HepG2 (cell line): Measurements from ENCODE around the gene C19orf44. TPM values are rescaled to one million over a fixed set of nuclear protein-coding genes. Genes with fewer than 3 reads are reported as not detected.

Experiments
- CTCF ChIP-seq: sonication (generic); formaldehyde crosslinking; IDR thresholded peaks from 2 replicates; pipeline ENCODE4 v1.5.0; 2020; ENCODE audit warnings: mild to moderate bottlenecking, missing genetic modification reagents, moderate library complexity
- ELF3 ChIP-seq: IDR thresholded peaks from 2 replicates; pipeline ENCODE4 v1.6.1; 2016; ENCODE audit warnings: missing genetic modification reagents, missing compliant biosample characterization
- EZH2 ChIP-seq: conservative IDR thresholded peaks from 2 replicates; pipeline ENCODE4 v1.6.1; 2012; ENCODE audit warnings: mild to moderate bottlenecking, low read depth, low read length, moderate library complexity
- FOXC1 ChIP-seq: sonication (generic); formaldehyde crosslinking; IDR thresholded peaks from 2 replicates; pipeline ENCODE4 v1.8.0; 2022; ENCODE audit warnings: mild to moderate bottlenecking, missing genetic modification reagents, borderline replicate concordance
- HNRNPK ChIP-seq: fragments of 200-400 bp; formaldehyde crosslinking; IDR thresholded peaks from 2 replicates; pipeline ENCODE4 v1.6.1; 2018; ENCODE audit warnings: low read length, low read depth, moderate library complexity, mild to moderate bottlenecking; ENCODE audit not compliant: poor library complexity, severe bottlenecking
- HNRNPL ChIP-seq: fragments of 200-400 bp; formaldehyde crosslinking; IDR thresholded peaks from 2 replicates; pipeline ENCODE4 v1.6.1; 2017; ENCODE audit warnings: mild to moderate bottlenecking, low read depth, low read length
- KAT8 ChIP-seq: IDR thresholded peaks from 2 replicates; pipeline ENCODE4 v1.6.1; 2016; ENCODE audit warnings: missing genetic modification reagents, missing compliant biosample characterization
- KMT2B ChIP-seq: IDR thresholded peaks from 2 replicates; pipeline ENCODE4 v1.6.1; 2016; ENCODE audit warnings: missing genetic modification reagents, missing compliant biosample characterization
- PLRG1 ChIP-seq: fragments of 450-650 bp; conservative IDR thresholded peaks from 2 replicates; pipeline ENCODE4 v1.6.1; 2016
- POLR2AphosphoS5 ChIP-seq: IDR thresholded peaks from 2 replicates; pipeline ENCODE4 v1.6.1; 2012; ENCODE audit warnings: low read depth, low read length
- POLR2G ChIP-seq: fragments of 200-400 bp; formaldehyde crosslinking; IDR thresholded peaks from 2 replicates; pipeline ENCODE4 v1.6.1; 2018; ENCODE audit warnings: mild to moderate bottlenecking, low read depth, low read length, moderate library complexity
- RARA ChIP-seq: IDR thresholded peaks from 2 replicates; pipeline ENCODE4 v1.6.1; 2016; ENCODE audit warnings: missing genetic modification reagents, missing compliant biosample characterization
- RBFOX2 ChIP-seq: fragments of 200-400 bp; formaldehyde crosslinking; IDR thresholded peaks from 2 replicates; pipeline ENCODE4 v1.6.1; 2017; ENCODE audit warnings: low read depth, mild to moderate bottlenecking, low read length
- THAP11 ChIP-seq: IDR thresholded peaks from 2 replicates; pipeline ENCODE4 v1.6.1; 2016; ENCODE audit warnings: missing biosample characterization, missing genetic modification reagents
- U2AF2 ChIP-seq: fragments of 200-400 bp; formaldehyde crosslinking; IDR thresholded peaks from 2 replicates; pipeline ENCODE4 v1.6.1; 2017; ENCODE audit warnings: low read depth, mild to moderate bottlenecking, low read length
- ZBTB25 ChIP-seq: IDR thresholded peaks from 2 replicates; pipeline ENCODE4 v1.6.1; 2018; ENCODE audit warnings: missing genetic modification reagents
- ZBTB26 ChIP-seq: IDR thresholded peaks from 2 replicates; pipeline ENCODE4 v1.6.1; 2016; ENCODE audit warnings: missing compliant biosample characterization, missing genetic modification reagents, borderline replicate concordance
- ZFP62 ChIP-seq: sonication (generic); formaldehyde crosslinking; IDR thresholded peaks from 2 replicates; pipeline ENCODE4 v1.4.0; 2020; ENCODE audit warnings: missing genetic modification reagents
- ZMYM3 ChIP-seq: sonication (generic); formaldehyde crosslinking; IDR thresholded peaks from 2 replicates; pipeline ENCODE4 v1.5.1; 2020; ENCODE audit warnings: mild to moderate bottlenecking, missing genetic modification reagents
- ZNF558 ChIP-seq: sonication (generic); formaldehyde crosslinking; IDR thresholded peaks from 2 replicates; pipeline ENCODE4 v1.9.0; 2022; ENCODE audit warnings: mild to moderate bottlenecking, missing genetic modification reagents, borderline replicate concordance
- ZNF598 ChIP-seq: sonication (generic); formaldehyde crosslinking; IDR thresholded peaks from 2 replicates; pipeline ENCODE4 v1.5.1; 2020; ENCODE audit warnings: mild to moderate bottlenecking, missing genetic modification reagents, borderline replicate concordance
- ZNF674 ChIP-seq: sonication (generic); formaldehyde crosslinking; IDR thresholded peaks from 2 replicates; pipeline ENCODE4 v1.5.0; 2020; ENCODE audit warnings: low read depth, mild to moderate bottlenecking, missing genetic modification reagents
- ZNF766 ChIP-seq: sonication (generic); formaldehyde crosslinking; IDR thresholded peaks from 2 replicates; pipeline ENCODE4 v1.5.0; 2020; ENCODE audit warnings: missing genetic modification reagents, borderline replicate concordance
- ZNF772 ChIP-seq: sonication (generic); formaldehyde crosslinking; IDR thresholded peaks from 2 replicates; pipeline ENCODE4 v1.5.0; 2020; ENCODE audit warnings: mild to moderate bottlenecking, missing genetic modification reagents
- ZSCAN29 ChIP-seq: sonication (generic); formaldehyde crosslinking; conservative IDR thresholded peaks from 2 replicates; pipeline ENCODE4 v1.4.0; 2020; ENCODE audit warnings: mild to moderate bottlenecking, missing genetic modification reagents
- polyA plus RNA-seq, 8 experiments: library from polyadenylated mRNA; depleted of rRNA in 3 of 8; stranded (reverse) in 7 of 8; unstranded in 1 of 8; fragments of >200 nt; fragmentation: Illumina TruSeq in 4 of 8; extraction: Trizol in 4 of 8; gene quantifications; 2 replicates each; pipeline versions ENCODE4 v1.2.1 to v1.2.3, GENCODE V29; 2011 to 2016; ENCODE audit warnings: low read depth in 4 of 8, missing spikeins in 1 of 8, mixed read lengths in 1 of 8; ENCODE audit not compliant: insufficient read depth in 1 of 8
- total RNA-seq, 5 experiments: library from RNA; depleted of rRNA; stranded (reverse); fragments of >200 nt; fragmentation: Illumina TruSeq; extraction: Trizol; gene quantifications; 2 replicates each; pipeline ENCODE4 v1.2.3, GENCODE V29; 2016; ENCODE audit warnings: low read depth in 1 of 5

C19orf44 gene
- total and polyA plus RNA-seq, 2 of the 13 experiments (the other 11 are each of a cell fraction or from before 2014, with no cell fraction given), result 3.2 to 4.3 TPM

- TF ChIP-seq ZBTB25 (CRISPR knock-in tag) (peak; percentile 71; the same call in 1 of the 2 replicates), ZSCAN29 (CRISPR knock-in tag) (no peak; the same call in 1 of the 2 replicates), EZH2 (no peak), THAP11 (CRISPR knock-in tag) (peak; percentile 99), POLR2AphosphoS5 (peak; percentile 52; the same call in 1 of the 2 replicates), ELF3 (CRISPR knock-in tag) (peak; percentile 51; the same call in 1 of the 2 replicates), POLR2G (peak; percentile 60; the same call in 1 of the 2 replicates), ZFP62 (CRISPR knock-in tag) (no peak; the same call in 1 of the 2 replicates), ZNF674 (CRISPR knock-in tag) (no peak), HNRNPL (no peak), PLRG1 (no peak), KAT8 (CRISPR knock-in tag) (peak; percentile 90), CTCF (peak; percentile 34), ZNF766 (CRISPR knock-in tag) (peak; percentile 42; the same call in 1 of the 2 replicates), HNRNPK (peak; percentile 36), KMT2B (peak; percentile 64; the same call in 1 of the 2 replicates), ZNF558 (CRISPR knock-in tag) (no peak), ZMYM3 (CRISPR knock-in tag) (no peak; the same call in 1 of the 2 replicates), FOXC1 (CRISPR knock-in tag) (no peak; the same call in 1 of the 2 replicates), ZBTB26 (CRISPR knock-in tag) (0 out of 2 replicates have a peak, but pooled peaks have one; percentile 35), ZNF772 (CRISPR knock-in tag) (no peak; the same call in 1 of the 2 replicates), RARA (CRISPR knock-in tag) (no peak), RBFOX2 (peak; percentile 70), ZNF598 (CRISPR knock-in tag) (peak; percentile 40; the same call in 1 of the 2 replicates), U2AF2 (no peak)
These were observed at the start of gene C19orf44, which contains the start of gene CALR3 (continued) for GRCh38 chr19:16495982-16496612.
